ENCODE results near the gene SEC23B. TPM values are rescaled to one million over a fixed set of nuclear protein-coding genes. Genes with fewer than 3 reads are reported as not detected.

SEC23B gene
- total RNA-seq, 1 experiment from 2014 or later: 61.3 TPM

GRCh38 chr20:18587665-18588573 lies 80.2 kb downstream of the SEC23B start, which contains the start of gene DTD1:
TSS of gene DTD1 (plus strand) at chr20:18588054. CDS start at chr20:18588073, 19 bp downstream.
- Histone ChIP-seq H3K4me1 (ENCODE audit: control insufficient read depth, insufficient read depth, low read length) (no peaks in the 10 kb centered on the region), H3K27ac (ENCODE audit: low read length) (peak within 1 kb of the TSS; percentile 57), H3K4me3 (ENCODE audit: low read depth in 2 of 2, low read length in 2 of 2) (peak within 1 kb of the TSS; percentile 74 to 80), H3K27me3 (ENCODE audit: control insufficient read depth, insufficient read depth, low read length) (no peaks in the 10 kb centered on the region), H3K9me3 (ENCODE audit: control insufficient read depth, insufficient read depth, low read depth, low read length) (no peaks in the 10 kb centered on the region), H3K36me3 (ENCODE audit: control insufficient read depth, insufficient read depth, low read length) (peaks cover 5% of the 10 kb centered on the region; the same call in 1 of the 2 replicates)
- POLR2A ChIA-PET: interaction anchor here (0.6 kb wide), 1 partner anchor 10 kb away, joined by 7 read pairs; no protein-coding TSS in a partner anchor
- intact Hi-C loops (cut with micrococcal nuclease; ENCODE audit: unreplicated experiment) (no loop called here), in situ Hi-C loops (cut with HindIII; ENCODE audit: low pct_unique_long_range_greater_than_20kb, low sequenced_read_pairs) (no loop called here)
- no TSS peak for BruUV-seq (replicated peaks)
- peak; percentile 63; the same call in 1 of the 2 replicates for TF ChIP-seq SIN3A (IDR thresholded peaks at IDR 0.05; ENCODE audit: borderline replicate concordance, insufficient read depth, low read depth, low read length)
- TF ChIP-seq POLR2AphosphoS5 (IDR thresholded peaks at IDR 0.05; ENCODE audit: low read depth, low read length): no peak
- TF ChIP-seq CTCF (IDR thresholded peaks at IDR 0.05): peak; percentile 84
- TF ChIP-seq REST (IDR thresholded peaks at IDR 0.05; ENCODE audit: insufficient read depth in 1 of 2, low read depth in 2 of 2, low read length in 1 of 2): no peak
- TF ChIP-seq TCF7L2 (IDR thresholded peaks at IDR 0.05; ENCODE audit: low read depth, low read length): peak; percentile 60
- CTCF ChIA-PET: no interaction called here
- DNase-seq (ENCODE audit: low read depth, low spot score) (peak; percentile 38), ATAC-seq (peak; percentile 98)

GRCh38 chr20:18588574-18588933 lies 80.8 kb downstream of the SEC23B start:
- Histone ChIP-seq H3K4me3 (ENCODE audit: low read depth in 2 of 2, low read length in 2 of 2) (peak overlapping the region; percentile 74 to 80), H3K27me3 (ENCODE audit: control insufficient read depth, insufficient read depth, low read length) (no peaks in the 10 kb centered on the region), H3K36me3 (ENCODE audit: control insufficient read depth, insufficient read depth, low read length) (peaks cover 5% of the 10 kb centered on the region; the same call in 1 of the 2 replicates), H3K4me1 (ENCODE audit: control insufficient read depth, insufficient read depth, low read length) (no peaks in the 10 kb centered on the region), H3K9me3 (ENCODE audit: control insufficient read depth, insufficient read depth, low read depth, low read length) (no peaks in the 10 kb centered on the region), H3K27ac (ENCODE audit: low read length) (peak overlapping the region; percentile 35)
- DNase-seq (ENCODE audit: low read depth, low spot score): no peak
- ChIA-PET POLR2A (interaction anchor here (0.6 kb wide), 1 partner anchor 11 kb away, joined by 7 read pairs; no protein-coding TSS in a partner anchor), CTCF (no interaction called here)
- TF ChIP-seq CTCF (IDR thresholded peaks at IDR 0.05) (no peak), TCF7L2 (IDR thresholded peaks at IDR 0.05; ENCODE audit: low read depth, low read length) (no peak), POLR2AphosphoS5 (IDR thresholded peaks at IDR 0.05; ENCODE audit: low read depth, low read length) (no peak), REST (IDR thresholded peaks at IDR 0.05; ENCODE audit: insufficient read depth in 1 of 2, low read depth in 2 of 2, low read length in 1 of 2) (no peak), SIN3A (IDR thresholded peaks at IDR 0.05; ENCODE audit: borderline replicate concordance, insufficient read depth, low read depth, low read length) (no peak)
- no peak for ATAC-seq
- in situ Hi-C loops (cut with HindIII; ENCODE audit: low pct_unique_long_range_greater_than_20kb, low sequenced_read_pairs): no loop called here
- no TSS peak for BruUV-seq (replicated peaks)
- intact Hi-C loops (cut with micrococcal nuclease; ENCODE audit: unreplicated experiment): no loop called here
